HG02678 (cell line): ENCODE data around the gene TEX51.

Source experiments
- ATAC-seq: cut with Tn5 transposase; IDR thresholded peaks from one replicate; pipeline ENCODE4 v1.9.1; 2021; ENCODE audit warnings: mild to moderate bottlenecking, moderate library complexity; ENCODE audit not compliant: unreplicated experiment

TEX51 gene

DNA sequence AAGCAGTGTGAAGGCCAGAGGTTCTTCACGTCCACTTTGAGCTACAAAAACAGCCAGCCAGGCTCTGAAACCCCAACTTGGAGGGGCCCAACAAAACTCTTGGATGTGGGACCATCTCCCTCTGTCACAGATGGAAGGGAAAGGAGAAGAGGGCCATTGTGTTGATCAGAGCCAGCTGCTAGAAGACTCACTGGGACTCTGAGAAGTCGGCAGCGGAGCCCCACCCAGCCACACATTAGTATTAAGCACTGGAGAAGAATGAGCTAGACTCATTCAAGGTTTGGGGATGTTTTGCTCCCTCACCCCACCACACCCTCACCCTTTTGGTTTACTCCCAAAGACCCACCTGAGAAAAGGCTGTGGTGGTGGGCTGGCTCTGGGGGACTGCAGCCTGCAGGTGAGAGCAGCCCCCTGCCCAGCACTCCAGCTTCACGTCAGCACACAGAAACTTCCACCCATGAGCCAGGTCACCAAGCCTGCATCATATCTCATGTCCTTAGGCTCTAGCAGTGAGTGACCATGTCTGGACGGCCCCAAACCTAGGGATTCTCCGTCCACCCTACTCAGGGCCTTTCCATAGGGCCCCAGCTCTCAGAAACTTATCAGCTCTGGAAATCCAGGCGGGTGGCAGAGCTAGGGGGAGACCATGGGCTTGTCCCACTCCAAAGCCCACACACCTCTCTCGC lies 12.6 kb downstream of the TEX51 start:
- no peak for ATAC-seq

DNA sequence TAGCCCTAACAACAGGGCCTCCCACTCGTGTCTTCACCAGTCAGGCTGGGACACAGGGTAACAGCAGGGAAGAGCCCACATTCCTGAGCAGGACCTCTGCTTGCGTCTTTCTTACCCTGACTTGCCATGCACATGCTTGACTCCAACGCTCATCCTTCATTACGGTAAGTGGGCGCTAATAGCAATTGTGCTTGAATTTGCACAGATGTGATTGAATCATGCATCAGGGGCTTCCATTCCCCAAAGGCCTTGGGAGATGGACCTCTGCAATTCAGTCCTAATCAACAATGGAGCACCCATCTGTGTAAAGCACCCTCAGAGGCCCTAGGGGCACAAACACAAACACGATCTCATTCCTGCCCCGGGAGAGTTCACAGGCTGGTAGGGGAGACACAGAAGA lies 13.5 kb downstream of the TEX51 start:
- no peak for ATAC-seq

DNA sequence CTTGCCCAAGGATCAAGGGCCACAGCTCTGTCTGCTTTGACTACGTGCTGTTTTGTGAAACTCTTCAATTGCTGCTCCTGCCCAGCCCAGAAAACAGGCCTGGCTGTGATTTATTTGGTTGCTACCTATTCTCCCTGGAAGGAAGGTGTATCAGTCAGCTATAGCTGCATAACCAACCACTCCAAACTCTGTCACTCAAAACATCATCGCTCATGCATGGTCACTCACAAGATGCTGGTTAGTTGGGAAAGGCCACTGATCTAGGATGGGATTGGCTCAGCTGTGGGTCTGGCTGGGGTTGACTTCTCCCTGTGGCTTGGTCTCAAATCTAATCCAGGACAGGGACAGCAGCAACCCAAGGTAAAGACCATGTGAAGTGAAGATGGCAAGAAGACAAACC lies 14.6 kb downstream of the TEX51 start:
- no peak for ATAC-seq

GRCh38 chr2:126913881-126914615 lies 15.4 kb downstream of the TEX51 start:
- ATAC-seq, result no peak

DNA sequence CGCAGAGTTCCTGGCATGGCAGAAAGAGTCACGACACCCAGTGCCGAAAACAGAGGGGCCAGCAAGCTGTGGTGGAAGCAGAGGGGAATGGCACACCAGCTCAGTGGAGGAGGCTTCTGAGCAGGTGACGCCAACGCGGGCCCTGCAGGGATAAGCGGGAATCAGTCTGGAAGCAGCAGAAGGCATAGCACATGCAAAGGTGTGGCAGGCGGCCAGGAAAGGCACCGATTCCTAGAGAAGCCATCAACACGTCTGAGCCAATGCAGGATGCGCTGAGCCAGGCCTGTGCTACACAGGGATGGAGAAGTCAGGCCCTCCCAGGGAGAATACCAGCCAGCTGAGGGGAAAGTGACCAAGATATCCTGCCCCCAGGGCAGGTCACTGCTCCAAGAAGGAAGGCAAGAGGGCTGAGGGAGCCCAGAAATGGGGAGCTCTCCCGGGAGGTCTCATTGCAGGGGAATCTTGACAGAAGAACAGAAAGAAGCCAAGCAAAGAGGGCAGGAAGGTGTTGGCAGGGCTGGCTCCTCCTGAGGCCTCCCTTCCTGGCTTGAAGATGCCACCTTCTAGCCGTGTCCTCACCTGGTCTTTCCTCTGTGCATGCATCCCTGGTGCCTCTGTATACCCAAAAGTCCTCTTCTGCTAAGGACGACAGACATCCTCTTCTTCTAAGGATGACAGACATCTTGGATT lies 16.3 kb downstream of the TEX51 start:
- ATAC-seq, result no peak

DNA sequence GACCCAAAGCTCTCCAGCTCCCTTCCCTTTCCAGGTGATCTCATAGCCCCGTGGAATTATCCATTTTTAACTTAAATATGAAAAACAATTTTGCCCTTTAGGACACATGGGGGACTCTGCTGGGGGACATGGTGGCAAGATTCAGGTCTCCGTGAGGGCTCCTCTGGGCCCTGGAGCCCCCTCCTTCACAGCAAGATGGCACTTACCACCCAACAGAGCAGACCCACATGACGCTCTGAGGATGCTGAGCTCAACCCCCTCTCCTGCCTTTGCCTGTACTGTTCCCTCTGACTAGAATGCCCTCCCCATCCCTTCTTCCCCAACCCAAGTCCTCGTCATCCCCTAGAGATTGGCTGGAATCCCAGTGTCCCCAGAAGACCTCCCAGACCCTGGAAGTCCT lies 17.2 kb downstream of the TEX51 start:
- ATAC-seq, result no peak

DNA sequence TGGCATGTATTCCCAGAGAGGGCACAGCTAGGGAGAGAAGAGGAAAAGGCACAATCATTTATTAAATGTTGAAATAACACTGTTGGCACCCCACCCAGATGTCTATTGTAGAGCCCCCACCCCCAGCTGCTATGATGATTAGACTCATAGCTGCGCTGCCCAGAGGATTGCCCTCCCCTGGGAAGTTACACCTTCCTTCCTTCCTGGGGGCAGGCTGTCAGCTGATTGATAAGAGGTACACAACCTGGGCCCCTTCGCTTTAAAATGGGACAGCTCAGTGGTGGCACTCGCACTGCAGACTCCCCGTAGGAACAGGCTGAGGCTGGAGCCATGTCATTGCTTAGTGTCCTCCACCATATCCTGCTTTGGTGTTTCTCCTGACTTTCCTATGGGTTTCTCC lies 18.1 kb downstream of the TEX51 start:
- ATAC-seq, result no peak

GRCh38 chr2:126921066-126921465 lies 22.4 kb downstream of the TEX51 start:
- ATAC-seq, result no peak

- ATAC-seq, result no peak
These were observed 32.4 kb downstream of the TEX51 start for GRCh38 chr2:126930970-126931590.

DNA sequence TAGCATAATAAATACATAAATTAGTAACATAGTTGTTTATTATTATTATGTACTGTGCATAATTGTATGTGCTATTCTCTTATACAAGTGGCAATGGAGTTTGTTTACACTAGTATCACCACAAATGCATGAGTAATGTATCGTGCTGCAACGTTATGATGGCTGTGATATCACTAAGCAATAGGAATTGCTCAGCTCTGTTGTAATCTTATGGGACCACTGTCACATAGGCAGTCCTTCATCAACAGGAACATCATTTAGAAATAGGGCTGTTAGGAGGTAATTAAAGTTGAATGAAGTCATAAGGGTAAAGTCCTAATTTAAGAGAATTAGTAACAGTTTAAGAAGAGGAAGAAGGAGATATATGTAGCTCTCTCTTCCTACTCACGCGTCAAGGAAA lies 33.8 kb downstream of the TEX51 start:
- ATAC-seq, result no peak

- ATAC-seq, result no peak
These were observed 34.4 kb downstream of the TEX51 start for GRCh38 chr2:126932966-126933710.

GRCh38 chr2:126933711-126934091 lies 35.0 kb downstream of the TEX51 start:
- no peak for ATAC-seq

GRCh38 chr2:126934809-126935208 lies 36.1 kb downstream of the TEX51 start:
- ATAC-seq, result no peak

DNA sequence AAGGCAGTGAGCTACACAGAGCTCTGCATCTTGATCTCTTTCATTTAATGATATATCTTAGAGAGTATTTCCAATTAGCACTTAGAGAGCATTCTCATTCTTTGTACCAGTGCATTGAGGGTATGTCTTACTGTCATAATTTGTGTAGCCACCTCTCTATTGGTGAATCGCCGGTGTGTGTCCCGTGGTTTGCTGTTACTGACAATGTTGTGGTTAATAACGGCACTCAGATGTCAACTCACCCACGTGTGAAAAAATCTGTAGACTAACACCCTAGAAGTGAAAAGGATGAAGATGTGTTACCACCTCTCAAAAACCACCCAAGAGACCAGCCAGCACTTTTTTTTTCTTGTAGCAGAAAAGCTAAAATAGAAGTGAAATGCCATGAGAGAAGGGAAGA lies 37.1 kb downstream of the TEX51 start:
- no peak for ATAC-seq

- no peak for ATAC-seq
These were observed 37.6 kb downstream of the TEX51 start for GRCh38 chr2:126936219-126936723.

DNA sequence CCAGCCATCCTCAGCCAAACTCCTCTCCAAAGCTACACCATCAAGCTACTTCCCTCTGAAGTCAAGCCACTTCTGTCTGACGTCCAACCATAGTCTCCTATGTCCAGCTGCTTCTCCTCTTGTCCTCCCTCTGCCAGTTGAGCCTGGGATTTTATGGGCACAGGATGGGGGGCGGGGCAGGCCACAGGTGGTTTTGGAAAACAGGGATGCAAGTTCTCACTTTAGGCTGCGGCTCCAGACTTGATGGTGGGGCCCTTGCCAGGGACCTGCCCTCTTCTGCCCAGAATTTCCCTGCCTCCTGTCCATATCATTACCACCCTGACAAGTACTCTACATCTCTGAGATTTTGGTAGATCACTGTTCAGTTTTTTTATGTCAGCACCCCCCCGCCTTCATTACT lies 41.6 kb downstream of the TEX51 start:
- ATAC-seq, result no peak

DNA sequence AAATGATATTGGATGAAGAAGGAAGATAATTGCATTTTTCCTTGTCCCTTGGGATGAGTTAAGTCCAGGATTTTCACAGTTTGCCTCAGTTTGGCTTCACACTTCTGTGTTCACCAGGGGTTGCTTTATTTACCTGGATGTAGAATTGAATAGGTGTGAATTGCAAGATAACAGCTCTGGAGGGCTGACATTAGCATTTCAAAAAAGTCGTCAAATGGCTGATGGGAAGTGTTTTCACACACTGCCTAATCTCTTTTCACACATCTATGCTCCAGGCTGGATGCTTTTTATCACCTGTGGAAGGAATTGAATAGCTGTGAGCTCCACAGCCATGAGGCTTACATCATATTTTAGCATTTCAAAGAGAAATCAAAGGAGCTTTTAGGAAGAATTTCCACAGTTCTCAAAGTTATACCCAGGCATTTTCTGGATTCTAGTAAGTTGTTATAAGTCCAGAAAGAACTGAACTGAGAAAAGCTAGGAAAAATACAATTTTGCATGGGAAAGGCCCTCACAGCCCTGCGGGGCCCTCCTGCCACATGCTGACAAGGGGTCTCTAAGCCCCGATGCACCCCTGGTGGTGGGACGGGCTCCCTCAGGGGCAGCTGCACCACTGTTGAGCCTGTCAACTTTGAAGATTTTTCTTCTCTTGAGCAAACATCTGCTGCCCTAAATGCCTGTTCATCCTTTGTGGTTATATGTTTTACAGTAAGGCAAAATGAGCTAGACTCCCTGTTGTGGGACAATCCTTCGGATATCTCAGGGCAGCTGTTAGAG lies 43.9 kb downstream of the TEX51 start:
- no peak for ATAC-seq

GRCh38 chr2:126943612-126944348 lies 45.1 kb downstream of the TEX51 start:
- no peak for ATAC-seq

DNA sequence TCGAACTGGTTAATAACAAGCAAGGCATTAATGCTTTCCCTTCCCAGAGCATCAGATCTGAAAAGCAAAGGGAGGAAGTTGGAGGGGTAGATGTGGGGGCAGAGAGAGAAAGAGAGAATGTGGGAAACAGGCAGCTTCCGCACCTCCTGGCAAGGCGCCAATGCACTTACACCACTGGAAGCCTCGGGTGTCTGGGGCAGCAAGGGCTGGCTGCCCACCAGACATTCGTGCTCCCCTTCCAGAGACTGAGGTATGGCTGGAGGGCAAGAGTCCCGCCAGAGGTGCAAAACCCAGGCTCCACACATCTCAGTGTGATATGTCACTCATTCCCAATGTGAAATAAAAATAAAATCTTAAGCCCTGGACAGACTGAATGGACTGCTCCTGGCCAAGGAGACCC lies 46.4 kb downstream of the TEX51 start:
- no peak for ATAC-seq
